Stimulated activated effector memory CD8-positive, alpha-beta T cell treated with anti-CD3 and anti-CD28 coated beads, Interleukin-12 subunit alpha, Interleukin-12 subunit beta, amount 100 ng/mL, for 72 hours (primary cell): Measurements from ENCODE around the gene AGAP1.
A peak's percentile ranks its signal among the peaks of the same experiment; 100 is the strongest.

Source experiments
- ATAC-seq: fragments of 150-1000 bp; cut with Tn5 transposase; 2 replicates; pipeline ENCODE4 v1.10.0; 2021
- DNase-seq, 2 donors: peaks; one replicate each; pipeline ENCODE4 v3.0.0; 2021 to 2022; ENCODE audit warnings: low spot score in 2 of 2
- H3K27ac Mint-ChIP-seq: one replicate; pipeline ENCODE4 v1.8.0; 2022; ENCODE audit warnings: mild to moderate bottlenecking, mixed read lengths
- H3K36me3 Mint-ChIP-seq: one replicate; pipeline ENCODE4 v1.8.0; 2022; ENCODE audit warnings: mild to moderate bottlenecking, mixed read lengths
- H3K4me1 Mint-ChIP-seq: one replicate; pipeline ENCODE4 v1.8.0; 2022; ENCODE audit warnings: mixed read lengths
- H3K4me3 Mint-ChIP-seq: one replicate; pipeline ENCODE4 v1.8.0; 2022; ENCODE audit warnings: mild to moderate bottlenecking, mixed read lengths
- H3K9me3 Mint-ChIP-seq: one replicate; pipeline ENCODE4 v1.8.0; 2022; ENCODE audit warnings: mixed read lengths

The AGAP1 gene

DNA sequence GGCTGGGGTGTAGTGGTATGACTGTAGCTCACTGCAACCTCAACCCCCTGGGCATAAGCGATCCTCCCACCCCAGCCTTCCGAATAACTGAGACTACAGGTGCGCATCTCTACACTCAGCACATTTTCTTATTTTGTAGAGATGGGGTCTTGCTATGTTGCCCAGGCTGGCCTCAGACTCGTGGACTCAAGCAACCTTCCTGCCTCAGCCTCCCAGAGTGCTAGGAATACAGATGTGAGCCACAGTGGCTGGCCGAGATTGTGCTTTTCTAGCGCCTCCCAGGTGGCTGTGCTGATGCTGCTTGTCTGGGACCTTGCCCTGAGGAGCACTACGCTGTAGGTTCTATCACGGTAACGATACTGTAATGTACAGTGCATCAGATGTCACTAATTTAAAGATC is 155.6 kb downstream of the AGAP1 start:
- Mint-ChIP-seq H3K27ac (no peak overlapping the region), H3K9me3 (no peaks in the 10 kb centered on the region), H3K36me3 (no peaks in the 10 kb centered on the region), H3K4me1 (peaks cover 24% of the 10 kb centered on the region), H3K4me3 (no peak overlapping the region)
- no peak for DNase-seq
- no peak for ATAC-seq

DNA sequence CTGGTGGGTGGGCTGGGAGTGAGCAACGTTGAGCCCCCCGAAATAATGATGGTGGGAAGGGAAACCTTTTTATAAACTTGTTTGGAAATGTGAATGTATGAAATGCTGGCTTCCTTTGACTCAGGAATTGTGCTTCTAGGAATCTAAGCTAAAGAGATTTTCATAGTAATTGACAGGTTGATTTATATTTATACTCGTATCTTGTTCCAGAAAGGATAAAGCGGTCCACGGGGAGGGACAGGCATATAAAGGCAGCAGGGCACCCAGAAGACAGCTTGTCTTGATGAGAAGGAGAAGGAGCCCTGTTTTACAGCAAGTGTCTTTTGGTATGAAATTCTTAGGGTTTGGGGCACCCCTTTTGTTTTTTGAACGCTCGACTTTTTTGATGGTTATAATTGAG is 157.8 kb downstream of the AGAP1 start:
- no peak overlapping the region for H3K27ac Mint-ChIP-seq
- ATAC-seq = no peak
- DNase-seq = no peak
- H3K36me3 Mint-ChIP-seq = no peaks in the 10 kb centered on the region
- H3K4me1 Mint-ChIP-seq = peaks cover 24% of the 10 kb centered on the region
- no peaks in the 10 kb centered on the region for H3K9me3 Mint-ChIP-seq
- no peak overlapping the region for H3K4me3 Mint-ChIP-seq

DNA sequence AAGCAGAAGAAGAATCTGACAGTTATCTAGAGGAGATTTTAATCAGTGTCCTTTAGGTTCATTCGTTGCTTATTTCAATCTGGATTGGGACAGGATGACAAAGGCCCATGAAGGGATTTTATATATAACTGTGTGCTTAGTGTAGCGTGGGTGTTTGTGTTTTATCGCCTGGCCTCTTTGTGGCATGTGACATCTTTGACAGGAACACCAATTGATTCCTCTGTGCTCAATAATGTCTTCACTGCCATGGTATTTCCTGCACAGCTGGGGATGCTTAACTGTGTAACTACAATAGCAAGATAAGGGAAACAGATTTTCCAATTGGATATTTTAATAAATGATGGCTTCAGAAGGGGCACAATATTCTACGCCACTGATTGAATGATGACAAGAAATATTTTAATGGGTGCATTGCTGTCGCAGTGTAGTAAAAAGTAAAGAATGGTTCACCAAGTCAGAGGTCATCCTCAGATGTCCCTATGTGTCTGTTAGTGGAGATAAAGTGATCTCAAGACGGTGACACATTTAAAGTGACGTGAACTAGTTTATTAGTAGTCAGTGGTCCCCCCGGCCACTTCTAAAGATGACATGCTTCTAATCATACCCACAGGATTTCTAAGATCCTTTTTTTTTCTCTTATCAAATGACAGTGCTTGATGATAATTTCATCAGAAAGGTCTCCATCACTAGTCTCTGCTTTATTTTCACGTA is 160.4 kb downstream of the AGAP1 start:
- H3K9me3 Mint-ChIP-seq = no peaks in the 10 kb centered on the region
- H3K27ac Mint-ChIP-seq = no peak overlapping the region
- DNase-seq = no peak
- no peaks in the 10 kb centered on the region for H3K36me3 Mint-ChIP-seq
- no peak overlapping the region for H3K4me3 Mint-ChIP-seq
- no peak for ATAC-seq
- peaks cover 18% of the 10 kb centered on the region for H3K4me1 Mint-ChIP-seq

DNA sequence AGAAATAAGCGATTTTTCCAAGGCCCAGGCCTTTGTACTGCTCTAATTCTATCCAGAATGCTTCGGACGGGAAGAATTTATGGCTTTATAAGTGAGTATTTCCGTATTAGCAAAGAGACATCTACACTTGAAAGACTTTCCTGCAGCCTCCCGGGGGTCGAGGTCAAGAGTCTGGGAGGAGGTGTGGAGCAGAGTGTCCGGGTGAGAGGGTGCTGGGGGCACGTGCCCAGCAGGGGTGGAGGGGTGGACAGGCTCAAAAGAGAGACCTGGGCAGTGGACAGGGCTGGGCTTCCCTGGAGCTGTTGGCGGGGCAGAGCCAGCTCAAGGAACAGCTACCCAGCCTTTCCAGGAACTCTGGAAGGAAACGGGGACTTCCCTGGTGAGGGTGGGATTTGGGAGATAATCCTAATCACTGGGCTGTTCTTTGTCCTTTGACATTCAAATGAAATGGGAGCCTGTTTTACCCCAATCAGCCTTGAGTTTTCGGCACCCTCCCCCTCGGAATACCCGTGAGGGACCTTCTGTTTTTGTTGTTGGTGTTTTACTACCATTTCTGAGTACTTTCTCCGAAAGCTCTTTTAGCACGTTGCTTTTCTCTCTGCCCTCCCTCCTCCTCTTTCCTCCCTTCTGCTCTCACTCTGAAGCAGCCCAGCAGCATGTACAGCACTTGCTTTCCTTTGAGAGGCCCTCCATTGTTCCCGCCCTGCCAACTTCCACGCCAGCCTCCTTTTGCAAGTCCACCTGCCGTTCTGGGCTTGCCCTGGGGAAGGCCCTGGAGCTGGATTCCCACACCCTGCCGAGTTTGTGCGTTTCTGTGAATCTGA is 164.7 kb downstream of the AGAP1 start:
- Mint-ChIP-seq H3K9me3 (no peaks in the 10 kb centered on the region), H3K27ac (peak overlapping the region; percentile 73)

DNA sequence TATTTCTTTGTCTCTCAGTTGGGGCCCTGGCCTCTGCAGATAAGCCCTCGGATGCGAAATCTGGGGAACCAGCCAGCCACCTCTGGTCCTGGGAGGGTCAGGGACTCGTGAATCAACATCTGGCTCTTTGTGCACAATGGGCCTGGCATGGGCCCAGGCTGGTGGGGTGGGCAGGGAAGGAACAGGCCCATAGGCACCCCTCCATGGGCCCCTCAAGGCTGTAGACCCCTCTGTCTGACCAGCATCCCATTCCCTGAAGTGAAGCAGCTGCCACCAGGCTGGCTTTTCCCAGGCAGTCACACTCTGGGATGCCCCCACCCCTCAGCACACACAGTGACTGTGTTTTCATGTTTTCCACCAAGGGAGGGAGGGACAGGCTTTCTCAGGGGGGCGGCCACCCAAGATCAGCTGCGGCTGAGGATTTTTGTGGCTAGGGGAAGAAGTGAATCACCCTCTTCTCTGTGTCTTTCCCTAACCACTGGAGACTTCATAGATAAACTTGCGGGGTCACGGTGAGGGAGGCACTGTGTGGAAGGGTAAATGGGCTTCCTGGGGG is 166.0 kb downstream of the AGAP1 start:
- DNase-seq (no peak), ATAC-seq (peak; percentile 77)
- Mint-ChIP-seq H3K36me3 (no peaks in the 10 kb centered on the region), H3K4me3 (no peak overlapping the region), H3K4me1 (peaks cover 26% of the 10 kb centered on the region), H3K27ac (no peak overlapping the region), H3K9me3 (no peaks in the 10 kb centered on the region)

More for the DNA sequence above, 164.7 kb downstream of the AGAP1 start:
- peaks cover 26% of the 10 kb centered on the region for H3K4me1 Mint-ChIP-seq
- no peaks in the 10 kb centered on the region for H3K36me3 Mint-ChIP-seq
- peak; percentile 11 for ATAC-seq
- no peak overlapping the region for H3K4me3 Mint-ChIP-seq
- no peak for DNase-seq

DNA sequence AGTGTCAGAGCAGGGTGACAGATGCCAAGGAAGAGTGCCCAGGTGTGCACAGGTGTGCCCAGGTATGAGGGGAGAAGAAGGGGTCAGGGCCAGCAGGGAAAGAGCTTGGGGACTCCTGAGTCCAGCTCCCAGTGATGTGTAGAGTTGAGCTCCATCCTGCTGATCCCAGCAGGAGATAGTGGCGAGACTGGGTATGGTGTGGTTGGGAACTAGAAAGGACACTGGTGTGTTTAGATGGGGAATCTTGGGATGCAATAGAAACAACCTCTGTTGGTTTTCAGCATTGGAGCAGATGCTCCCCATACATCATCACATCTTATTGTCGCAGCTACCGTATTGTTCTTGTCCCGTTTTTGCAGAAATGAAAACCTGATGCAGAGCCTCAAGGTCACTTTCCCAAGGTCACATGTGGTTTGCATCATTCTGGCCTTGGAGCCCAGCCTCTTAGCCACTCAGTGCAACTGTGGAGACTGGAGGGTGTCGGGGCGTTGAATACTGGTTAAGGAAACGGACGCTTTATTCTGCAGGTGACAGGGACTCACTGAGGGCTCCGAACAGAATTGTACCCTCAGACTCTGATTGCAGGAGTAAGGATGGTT is 166.7 kb downstream of the AGAP1 start:
- Mint-ChIP-seq H3K4me1 (peaks cover 27% of the 10 kb centered on the region), H3K27ac (no peak overlapping the region), H3K36me3 (no peaks in the 10 kb centered on the region), H3K4me3 (no peak overlapping the region), H3K9me3 (no peaks in the 10 kb centered on the region)
- DNase-seq (no peak), ATAC-seq (no peak)

DNA sequence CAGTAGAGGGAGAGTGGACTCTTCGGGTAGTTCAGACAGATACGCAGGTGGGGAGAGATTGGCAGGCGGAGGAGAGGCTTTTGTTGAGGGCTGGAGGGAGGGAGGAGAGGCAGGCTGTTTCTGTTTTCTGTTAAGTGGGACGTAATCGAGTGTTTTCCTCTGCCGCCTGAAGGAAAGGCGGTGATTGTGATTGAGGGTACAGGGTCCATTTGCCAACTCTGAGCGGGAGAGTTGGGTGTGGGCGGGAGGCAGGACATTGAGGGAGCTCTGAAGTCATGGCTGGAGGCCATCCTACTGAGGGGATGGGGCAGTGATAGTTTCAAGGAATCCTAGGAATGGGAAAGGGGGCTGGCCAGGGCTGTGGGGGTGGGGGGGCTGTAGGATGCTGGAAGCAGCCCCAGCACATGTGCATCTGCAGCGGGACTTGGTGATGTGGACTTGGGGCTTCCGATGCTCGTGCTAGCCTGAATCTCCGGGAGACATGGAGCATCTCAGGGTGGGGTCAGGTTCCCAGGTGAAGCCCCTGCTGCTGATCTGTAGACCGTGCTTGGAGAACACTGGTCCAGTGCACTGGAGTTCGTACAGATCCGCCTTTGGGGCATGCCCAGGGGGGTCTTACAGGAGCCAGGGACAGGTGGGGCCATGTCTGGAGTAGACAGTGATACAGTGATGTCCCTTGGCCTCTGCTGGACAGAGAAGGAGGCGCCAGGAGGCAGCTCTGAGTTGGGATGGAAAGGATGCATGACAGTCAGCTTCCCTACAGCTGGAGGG is 167.5 kb downstream of the AGAP1 start:
- Mint-ChIP-seq H3K4me3 (no peak overlapping the region), H3K36me3 (no peaks in the 10 kb centered on the region), H3K9me3 (no peaks in the 10 kb centered on the region)

DNA sequence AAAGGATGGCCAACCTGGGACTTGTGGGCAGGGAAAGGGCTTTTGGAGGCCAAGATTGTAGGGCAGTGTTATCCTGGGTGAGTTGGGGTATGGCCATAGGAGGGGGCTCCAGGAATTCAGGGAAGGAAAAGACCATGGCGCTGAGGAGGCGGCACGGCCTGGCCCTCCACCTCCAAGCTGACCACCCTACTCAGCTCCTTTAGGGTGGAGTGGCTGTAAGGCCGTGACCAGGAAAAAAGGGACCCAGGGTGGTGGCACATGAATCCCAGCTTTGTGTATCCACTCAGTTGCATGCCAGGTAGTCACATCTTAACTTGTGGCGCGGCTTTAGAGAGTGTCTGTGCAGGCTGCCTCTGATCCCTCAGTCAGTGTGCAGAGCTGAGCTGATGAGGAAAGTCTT is 168.1 kb downstream of the AGAP1 start:
- ATAC-seq = no peak
- no peaks in the 10 kb centered on the region for H3K9me3 Mint-ChIP-seq
- H3K4me1 Mint-ChIP-seq = peaks cover 38% of the 10 kb centered on the region

More for the DNA sequence above, 167.5 kb downstream of the AGAP1 start:
- Mint-ChIP-seq H3K4me1 (peaks cover 35% of the 10 kb centered on the region), H3K27ac (no peak overlapping the region)
- ATAC-seq (no peak), DNase-seq (no peak)

DNA sequence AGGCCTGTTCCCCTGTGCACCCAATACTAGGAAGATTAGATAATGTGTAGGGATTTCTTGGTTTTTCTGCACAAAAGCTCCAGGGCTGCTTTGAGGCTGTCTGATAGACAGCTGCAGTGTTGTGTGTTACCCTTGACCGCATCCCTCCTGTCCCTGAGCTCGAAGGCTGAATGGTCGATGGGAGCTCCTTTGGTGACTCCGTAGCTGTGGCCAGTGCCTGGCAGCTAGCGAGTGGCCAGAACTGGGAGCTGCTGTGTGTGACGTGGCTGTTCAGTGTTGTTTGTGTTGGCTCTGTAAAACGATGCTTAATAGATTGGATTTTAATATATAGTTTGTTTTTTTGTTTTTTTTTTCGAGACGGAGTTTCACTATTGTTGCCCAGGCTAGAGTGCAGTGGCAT is 170.0 kb downstream of the AGAP1 start:
- no peak overlapping the region for H3K27ac Mint-ChIP-seq
- H3K4me3 Mint-ChIP-seq = no peak overlapping the region
- H3K4me1 Mint-ChIP-seq = peaks cover 36% of the 10 kb centered on the region
- ATAC-seq (no peak), DNase-seq (no peak)
- no peaks in the 10 kb centered on the region for H3K36me3 Mint-ChIP-seq
- no peaks in the 10 kb centered on the region for H3K9me3 Mint-ChIP-seq

More for the DNA sequence above, 168.1 kb downstream of the AGAP1 start:
- no peak overlapping the region for H3K4me3 Mint-ChIP-seq
- no peak overlapping the region for H3K27ac Mint-ChIP-seq
- no peak for DNase-seq
- no peaks in the 10 kb centered on the region for H3K36me3 Mint-ChIP-seq

DNA sequence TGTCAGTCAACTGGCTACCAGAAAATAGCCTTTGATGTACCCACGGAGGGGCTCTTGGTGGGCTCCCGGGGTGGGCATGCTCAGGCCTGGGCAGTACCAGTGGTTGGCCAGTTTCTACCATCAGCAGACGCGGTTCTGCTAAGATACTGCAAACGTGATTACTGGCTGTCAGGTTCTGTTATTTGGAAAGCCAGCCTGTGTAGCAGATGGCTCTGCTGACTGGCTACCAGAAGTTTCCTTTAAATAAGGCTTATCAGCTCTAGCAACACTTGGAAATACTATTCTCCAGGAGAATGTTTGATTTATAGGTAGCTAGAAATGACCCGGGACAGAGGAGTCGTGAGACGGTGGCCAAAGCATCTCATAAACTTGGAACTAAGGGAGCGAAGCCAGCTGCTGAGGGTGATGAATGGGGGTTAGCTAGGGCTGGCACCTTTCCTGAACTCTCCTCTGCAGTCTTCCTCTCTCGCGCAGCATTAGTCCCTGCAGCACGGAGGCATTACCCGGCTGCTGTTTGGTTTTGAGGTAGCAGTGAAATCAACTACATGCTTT is 171.9 kb downstream of the AGAP1 start:
- no peaks in the 10 kb centered on the region for H3K9me3 Mint-ChIP-seq
- ATAC-seq (no peak), DNase-seq (no peak)
- H3K4me1 Mint-ChIP-seq = peaks cover 17% of the 10 kb centered on the region
- peak overlapping the region; percentile 60 for H3K4me3 Mint-ChIP-seq
- no peaks in the 10 kb centered on the region for H3K36me3 Mint-ChIP-seq
- no peak overlapping the region for H3K27ac Mint-ChIP-seq

DNA sequence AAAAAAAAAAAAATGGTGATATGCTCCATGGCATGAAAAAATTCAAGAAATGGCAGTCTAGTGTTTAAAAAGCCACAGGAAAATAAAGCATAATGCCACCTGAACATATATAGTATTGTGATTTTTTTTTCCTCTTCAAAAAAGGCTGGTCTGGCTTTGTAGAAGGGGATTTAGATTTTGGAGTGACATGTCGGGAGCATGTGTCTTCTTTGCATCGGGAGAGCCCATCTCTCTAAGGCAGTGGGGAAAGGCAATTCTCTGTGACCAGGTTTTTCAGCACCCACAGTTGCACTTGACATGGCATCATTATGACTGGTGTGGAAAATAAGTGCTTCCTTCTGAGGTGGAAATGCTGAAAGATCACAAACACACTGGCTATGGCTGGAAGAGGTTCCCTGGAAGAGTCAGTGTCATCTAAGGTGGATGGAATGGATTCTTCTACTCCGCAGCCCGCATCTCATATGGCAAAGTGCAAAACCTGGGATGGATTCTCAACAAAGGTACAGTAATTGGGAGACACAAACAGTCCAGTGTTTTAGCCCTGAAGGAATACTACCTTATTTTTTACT is 172.5 kb downstream of the AGAP1 start:
- DNase-seq (peak in 1 of 2 donors; percentile 51), ATAC-seq (peak; percentile 36)
- Mint-ChIP-seq H3K27ac (peak overlapping the region; percentile 44), H3K4me3 (peak overlapping the region; percentile 60), H3K4me1 (peaks cover 12% of the 10 kb centered on the region), H3K36me3 (no peaks in the 10 kb centered on the region), H3K9me3 (no peaks in the 10 kb centered on the region)

DNA sequence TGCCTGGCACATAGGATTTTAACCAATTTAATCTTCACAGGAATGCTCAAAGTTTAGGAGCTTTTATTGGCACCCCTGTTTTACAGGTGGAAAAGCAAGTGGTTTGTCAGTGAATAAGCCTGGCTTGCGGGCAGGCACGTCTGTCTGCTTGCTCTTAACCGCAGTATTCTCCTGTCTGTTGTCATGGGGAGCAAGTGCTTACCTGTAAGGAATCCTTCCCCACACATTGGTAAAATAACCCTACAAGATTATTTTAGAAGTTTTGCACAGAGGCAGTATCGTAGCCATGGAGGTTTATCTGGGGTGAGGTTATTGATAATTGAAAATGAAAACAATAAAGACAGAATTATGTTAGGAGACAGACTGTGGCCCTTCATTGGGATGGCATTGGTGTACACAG is 174.9 kb downstream of the AGAP1 start:
- ATAC-seq = no peak
- DNase-seq = no peak
- no peaks in the 10 kb centered on the region for H3K36me3 Mint-ChIP-seq
- H3K4me1 Mint-ChIP-seq = peaks cover 33% of the 10 kb centered on the region
- H3K27ac Mint-ChIP-seq = no peak overlapping the region
- peak overlapping the region; percentile 20 for H3K4me3 Mint-ChIP-seq
- H3K9me3 Mint-ChIP-seq = no peaks in the 10 kb centered on the region

DNA sequence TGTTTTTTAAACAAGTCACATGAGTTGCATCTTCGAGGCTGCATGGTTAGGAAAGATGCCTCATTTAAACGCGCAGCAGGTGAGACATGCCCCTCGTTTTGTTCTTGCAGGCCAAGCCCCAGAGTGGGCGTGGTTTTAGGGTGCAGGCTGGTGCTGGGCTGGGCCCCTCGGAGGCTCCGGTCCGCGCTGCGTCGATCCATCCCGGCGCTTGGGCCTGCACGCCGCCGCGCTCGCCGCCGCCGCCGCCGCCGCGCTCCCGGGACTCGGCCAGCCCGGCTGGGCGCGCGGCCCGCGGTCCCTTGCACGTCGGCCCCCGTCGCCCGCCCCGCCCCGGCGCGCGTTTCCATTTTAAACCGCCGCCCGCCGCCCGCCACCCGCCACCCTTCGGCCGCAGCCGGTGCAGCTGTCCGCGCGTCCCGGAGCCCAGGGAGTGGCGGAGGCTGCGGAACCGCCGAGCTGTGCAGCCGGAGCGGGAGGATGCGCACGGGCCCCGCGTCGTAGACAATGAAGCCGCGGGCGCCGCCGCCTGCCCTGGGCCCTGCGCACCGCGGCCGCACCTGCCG is 175.5 kb downstream of the AGAP1 start:
- H3K4me1 Mint-ChIP-seq = peaks cover 39% of the 10 kb centered on the region
- peak overlapping the region; percentile 20 for H3K4me3 Mint-ChIP-seq
- H3K27ac Mint-ChIP-seq = no peak overlapping the region
- H3K36me3 Mint-ChIP-seq = no peaks in the 10 kb centered on the region
- ATAC-seq = peak; percentile 84
- DNase-seq = peak; percentile 57 to 64
- no peaks in the 10 kb centered on the region for H3K9me3 Mint-ChIP-seq
